OCI-LY3 (cell line): ENCODE results near the gene HEG1.

Experiments used
- CTCF ChIP-seq: fragments of 200-600, 300-600 bp; sonication (generic); IDR thresholded peaks from 2 replicates; pipeline ENCODE4 v1.5.1; 2014; ENCODE audit warnings: antibody characterized with exemption, low read length, low read depth
- EZH2phosphoT487 ChIP-seq: fragments of 200-600 bp; shearing (Covaris generic); IDR thresholded peaks from 2 replicates; pipeline ENCODE4 v1.6.1; 2018; ENCODE audit warnings: antibody characterized with exemption, mixed run types, low read depth

GRCh38 chr3:125087768-125088391, 32.1 kb upstream of the HEG1 start:
- TF ChIP-seq CTCF (no peak), EZH2phosphoT487 (no peak)
